ENCODE results near the gene GPC5. TPM values are rescaled to one million over a fixed set of nuclear protein-coding genes. Genes with fewer than 3 reads are reported as not detected.

Gene GPC5
- total and polyA plus RNA-seq, 2 donors (not counting 3 experiments of a cell fraction or from before 2014, with no cell fraction given), result 0.59 to 0.97 TPM

DNA sequence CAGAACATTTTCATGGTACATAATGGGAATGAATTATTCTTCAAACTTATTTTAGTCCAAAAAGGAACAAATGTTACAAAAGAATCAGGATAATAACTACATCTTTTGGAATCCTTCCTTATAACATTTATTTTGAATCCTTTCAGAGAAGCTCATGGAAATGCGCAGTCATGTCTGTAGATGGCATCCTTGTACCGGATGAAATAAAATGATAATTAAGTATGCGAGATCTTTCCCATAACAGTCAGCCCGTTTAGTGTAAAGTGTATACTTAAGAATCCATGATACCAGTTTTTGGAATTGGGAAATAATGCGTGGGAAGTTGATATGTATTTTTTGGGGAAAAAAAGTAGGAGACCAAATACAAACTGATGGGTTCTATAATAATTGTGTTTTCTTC, 418.8 kb downstream of the GPC5 start:
- peak; percentile 19 for DNase-seq (ENCODE audit: low read depth, low spot score)
- Histone ChIP-seq H3K4me2 (ENCODE audit: insufficient read depth, low read length) (no peak overlapping the region), H3K27ac (ENCODE audit: insufficient read depth, low read depth, low read length) (no peak overlapping the region), H3K36me3 (ENCODE audit: control insufficient read depth in 2 of 2, extremely low read depth in 1 of 2, insufficient read depth in 2 of 2, low read length in 2 of 2) (no peaks in the 10 kb centered on the region), H3K9me3 (replicated peaks; ENCODE audit: control insufficient read depth, insufficient read depth, low read length) (no peaks in the 10 kb centered on the region), H3K9ac (replicated peaks; ENCODE audit: extremely low read depth, insufficient read depth, low read length) (no peak overlapping the region), H3K4me3 (replicated peaks in 1 of 3; ENCODE audit: insufficient read depth in 1 of 3, low read depth in 1 of 3, low read length in 3 of 3) (no peak overlapping the region), H4K20me1 (replicated peaks; ENCODE audit: control insufficient read depth, extremely low read depth, insufficient read depth, low read length) (no peaks in the 10 kb centered on the region), H3K79me2 (ENCODE audit: control insufficient read depth, insufficient read depth, low read length) (no peaks in the 10 kb centered on the region), H3K27me3 (ENCODE audit: control insufficient read depth in 2 of 2, insufficient read depth in 2 of 2, low read length in 2 of 2) (no peaks in the 10 kb centered on the region), H3K9me1 (replicated peaks; ENCODE audit: control insufficient read depth, extremely low read depth, insufficient read depth, low read length) (no peaks in the 10 kb centered on the region), H3K4me1 (ENCODE audit: control insufficient read depth, extremely low read depth, insufficient read depth, low read length) (no peaks in the 10 kb centered on the region), H2AFZ (ENCODE audit: low read depth, low read length) (no peak overlapping the region)
- ChIA-PET CTCF (interaction anchor here (0.8 to 4.0 kb wide), 15 partner anchors 11 to 368 kb away, joined by 3 to 33 read pairs (median 4); no protein-coding TSS in a partner anchor), POLR2A (no interaction called here)
- BruUV-seq (replicated peaks), result no TSS peak
- dilution Hi-C loops (cut with MboI; ENCODE audit: extremely low pct_ligation_motif_present, low sequenced_read_pairs), result no loop called here
- FAIRE-seq, result no peak
- TF ChIP-seq, protein P1, sequence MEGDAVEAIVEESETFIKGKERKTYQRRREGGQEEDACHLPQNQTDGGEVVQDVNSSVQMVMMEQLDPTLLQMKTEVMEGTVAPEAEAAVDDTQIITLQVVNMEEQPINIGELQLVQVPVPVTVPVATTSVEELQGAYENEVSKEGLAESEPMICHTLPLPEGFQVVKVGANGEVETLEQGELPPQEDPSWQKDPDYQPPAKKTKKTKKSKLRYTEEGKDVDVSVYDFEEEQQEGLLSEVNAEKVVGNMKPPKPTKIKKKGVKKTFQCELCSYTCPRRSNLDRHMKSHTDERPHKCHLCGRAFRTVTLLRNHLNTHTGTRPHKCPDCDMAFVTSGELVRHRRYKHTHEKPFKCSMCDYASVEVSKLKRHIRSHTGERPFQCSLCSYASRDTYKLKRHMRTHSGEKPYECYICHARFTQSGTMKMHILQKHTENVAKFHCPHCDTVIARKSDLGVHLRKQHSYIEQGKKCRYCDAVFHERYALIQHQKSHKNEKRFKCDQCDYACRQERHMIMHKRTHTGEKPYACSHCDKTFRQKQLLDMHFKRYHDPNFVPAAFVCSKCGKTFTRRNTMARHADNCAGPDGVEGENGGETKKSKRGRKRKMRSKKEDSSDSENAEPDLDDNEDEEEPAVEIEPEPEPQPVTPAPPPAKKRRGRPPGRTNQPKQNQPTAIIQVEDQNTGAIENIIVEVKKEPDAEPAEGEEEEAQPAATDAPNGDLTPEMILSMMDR (IDR thresholded peaks at IDR 0.05; ENCODE audit: extremely low read depth in 1 of 2, insufficient read depth in 1 of 2, low read depth in 1 of 2, low read length in 2 of 2), result peak; percentile 8 to 12
- no peak for TF ChIP-seq POLR2AphosphoS5 (IDR thresholded peaks at IDR 0.05; ENCODE audit: insufficient read depth, low read depth, low read length)
- intact Hi-C loops (cut with micrococcal nuclease), result loop anchor here (1.0 to 5.0 kb wide), 5 partner anchors 90 to 370 kb away; no protein-coding TSS in a partner anchor

DNA sequence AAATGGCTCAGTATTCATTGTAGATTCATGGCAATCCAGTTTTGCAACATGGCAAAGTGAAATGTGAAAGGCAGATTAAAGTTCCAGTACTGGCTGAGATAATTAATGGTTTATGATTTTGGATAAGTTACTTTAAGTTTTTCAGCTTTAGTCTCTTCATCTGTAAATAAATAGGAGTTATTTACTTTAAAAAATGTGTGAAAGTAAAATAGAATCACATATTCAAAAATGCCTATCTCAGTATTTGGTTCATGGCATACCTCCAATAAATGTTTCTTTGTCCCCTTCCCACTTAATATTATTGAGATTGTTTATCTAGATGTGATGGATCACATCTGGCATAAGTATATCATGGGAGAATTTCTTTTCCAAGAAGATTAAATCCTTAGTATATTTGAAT, 426.0 kb downstream of the GPC5 start:
- ChIA-PET CTCF (no interaction called here), POLR2A (no interaction called here)
- no peak overlapping the region for H3K27ac ChIP-seq (ENCODE audit: insufficient read depth, low read depth, low read length)
- H3K4me1 ChIP-seq (ENCODE audit: control insufficient read depth, extremely low read depth, insufficient read depth, low read length), result no peaks in the 10 kb centered on the region
- no peaks in the 10 kb centered on the region for H4K20me1 ChIP-seq (replicated peaks; ENCODE audit: control insufficient read depth, extremely low read depth, insufficient read depth, low read length)
- no peak overlapping the region for H3K9ac ChIP-seq (replicated peaks; ENCODE audit: extremely low read depth, insufficient read depth, low read length)
- FAIRE-seq (no peak), DNase-seq (ENCODE audit: low read depth, low spot score) (no peak)
- H2AFZ ChIP-seq (ENCODE audit: low read depth, low read length), result no peak overlapping the region
- no peaks in the 10 kb centered on the region for H3K27me3 ChIP-seq (ENCODE audit: control insufficient read depth in 2 of 2, insufficient read depth in 2 of 2, low read length in 2 of 2)
- no peaks in the 10 kb centered on the region for H3K9me3 ChIP-seq (replicated peaks; ENCODE audit: control insufficient read depth, insufficient read depth, low read length)
- TF ChIP-seq POLR2A (IDR thresholded peaks at IDR 0.05; ENCODE audit: low read depth, low read length) (no peak), GATA2 (IDR thresholded peaks at IDR 0.05; ENCODE audit: insufficient read depth, insufficient read length, low read depth, low read length) (no peak), JUN (IDR thresholded peaks at IDR 0.05; ENCODE audit: borderline replicate concordance, insufficient read depth, insufficient read length, low read depth) (no peak), FOS (IDR thresholded peaks at IDR 0.05; ENCODE audit: borderline replicate concordance, insufficient read depth, low read length) (no peak), MYC (IDR thresholded peaks at IDR 0.05; ENCODE audit: low read depth, low read length) (no peak), POLR2AphosphoS5 (IDR thresholded peaks at IDR 0.05; ENCODE audit: insufficient read depth, low read depth, low read length) (no peak), EZH2 (IDR thresholded peaks at IDR 0.05; ENCODE audit: borderline replicate concordance, low read depth, low read length, severe bottlenecking) (no peak)
- TF ChIP-seq, protein P2, sequence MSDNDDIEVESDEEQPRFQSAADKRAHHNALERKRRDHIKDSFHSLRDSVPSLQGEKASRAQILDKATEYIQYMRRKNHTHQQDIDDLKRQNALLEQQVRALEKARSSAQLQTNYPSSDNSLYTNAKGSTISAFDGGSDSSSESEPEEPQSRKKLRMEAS (IDR thresholded peaks at IDR 0.05; ENCODE audit: insufficient read depth, insufficient read length), result no peak
- TF ChIP-seq, protein P1 (IDR thresholded peaks at IDR 0.05; ENCODE audit: extremely low read depth in 1 of 2, insufficient read depth in 1 of 2, low read depth in 1 of 2, low read length in 2 of 2), result no peak
- no peaks in the 10 kb centered on the region for H3K36me3 ChIP-seq (ENCODE audit: control insufficient read depth in 2 of 2, extremely low read depth in 1 of 2, insufficient read depth in 2 of 2, low read length in 2 of 2)
- no peaks in the 10 kb centered on the region for H3K79me2 ChIP-seq (ENCODE audit: control insufficient read depth, insufficient read depth, low read length)
- H3K9me1 ChIP-seq (replicated peaks; ENCODE audit: control insufficient read depth, extremely low read depth, insufficient read depth, low read length), result no peaks in the 10 kb centered on the region
- BruUV-seq (replicated peaks), result no TSS peak
- no peak overlapping the region for H3K4me2 ChIP-seq (ENCODE audit: insufficient read depth, low read length)
- intact Hi-C loops (cut with micrococcal nuclease) (no loop called here), dilution Hi-C loops (cut with MboI; ENCODE audit: extremely low pct_ligation_motif_present, low sequenced_read_pairs) (no loop called here)
- H3K4me3 ChIP-seq (replicated peaks in 1 of 3; ENCODE audit: insufficient read depth in 1 of 3, low read depth in 1 of 3, low read length in 3 of 3), result no peak overlapping the region

Data from endothelial cell of umbilical vein (primary cell).